HG03025 (cell line): Measurements from ENCODE around the gene NDUFS3.
"Not testable (repeated sequence)": the region's sequence is repeated elsewhere in the genome, so short reads cannot be mapped to it uniquely, and the experiment has no call there.

Experiments
- ATAC-seq: cut with Tn5 transposase; IDR thresholded peaks from one replicate; pipeline ENCODE4 v1.9.1; 2021; ENCODE audit warnings: mild to moderate bottlenecking, moderate library complexity; ENCODE audit not compliant: unreplicated experiment, low FRiP score

Gene NDUFS3

DNA sequence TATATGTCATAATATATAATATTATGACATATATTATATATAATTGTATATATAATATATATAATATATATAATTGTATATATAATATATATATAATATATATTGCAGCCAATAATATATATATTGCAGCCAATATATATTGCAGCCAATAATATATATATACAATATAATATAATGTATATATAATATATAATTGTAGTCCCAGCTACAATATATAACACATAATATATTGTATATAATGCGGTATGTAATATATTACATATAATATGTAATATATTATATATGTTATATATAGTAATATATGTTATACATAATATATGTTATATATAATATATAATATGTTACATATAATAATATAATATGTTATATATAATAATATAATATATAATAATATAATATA is 20.2 kb upstream of the NDUFS3 start:
- no peak for ATAC-seq

DNA sequence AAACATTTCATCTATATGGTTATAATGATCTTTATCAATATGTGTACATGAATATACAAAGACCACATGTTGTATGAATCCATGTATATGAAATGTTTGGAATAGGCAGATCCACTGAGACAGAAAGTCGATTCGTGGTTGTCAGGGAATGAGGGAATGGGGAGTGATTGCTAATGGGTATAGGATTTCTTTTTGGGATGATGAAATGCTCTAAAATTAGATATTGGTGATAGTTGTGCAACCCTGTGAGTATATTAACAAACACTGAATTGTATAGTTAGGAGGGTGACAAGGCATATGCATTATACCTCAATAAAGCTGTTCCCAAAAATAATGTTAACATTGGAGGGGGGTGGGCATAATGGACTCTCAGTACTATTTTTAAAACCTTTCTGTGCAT is 18.4 kb upstream of the NDUFS3 start:
- ATAC-seq = no peak

DNA sequence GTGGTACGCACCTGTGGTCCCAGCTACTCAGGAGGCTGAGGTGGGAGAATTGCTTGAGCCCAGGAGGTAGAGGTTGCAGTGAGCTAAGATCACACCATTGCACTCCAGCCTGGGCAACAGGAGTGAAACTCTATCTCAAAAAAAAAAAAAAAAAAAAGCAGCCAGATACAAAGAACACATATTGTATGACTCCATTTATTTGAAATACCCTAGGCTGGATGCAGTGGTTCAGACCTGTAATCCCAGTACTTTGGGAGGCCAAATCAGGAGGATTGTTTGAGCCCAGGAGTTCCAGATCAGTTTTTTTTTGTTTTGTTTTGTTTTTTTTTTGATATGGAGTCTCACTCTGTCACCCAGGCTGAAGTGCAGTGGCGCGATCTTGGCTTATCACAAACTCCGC is 16.5 kb upstream of the NDUFS3 start:
- ATAC-seq = not testable (repeated sequence)

DNA sequence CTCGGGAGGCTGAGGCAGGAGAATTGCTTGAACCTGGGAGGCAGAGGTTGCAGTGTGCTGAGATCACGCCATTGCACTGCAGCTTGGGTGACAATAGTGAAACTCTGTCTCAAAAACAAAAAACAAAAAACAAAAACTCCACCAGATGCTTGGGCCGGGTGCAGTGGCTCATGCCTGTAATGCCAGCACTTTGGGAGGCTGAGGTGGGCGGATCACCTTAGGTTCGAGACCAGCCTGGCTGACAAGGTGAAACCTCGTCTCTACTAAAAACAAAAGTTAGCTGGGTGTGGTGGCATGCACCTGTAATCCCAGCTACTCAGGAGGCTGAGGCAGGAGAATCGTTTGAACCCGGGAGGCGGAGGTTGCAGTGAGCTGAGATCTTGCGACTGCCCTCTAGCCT is 14.5 kb upstream of the NDUFS3 start:
- ATAC-seq = not testable (repeated sequence)

DNA sequence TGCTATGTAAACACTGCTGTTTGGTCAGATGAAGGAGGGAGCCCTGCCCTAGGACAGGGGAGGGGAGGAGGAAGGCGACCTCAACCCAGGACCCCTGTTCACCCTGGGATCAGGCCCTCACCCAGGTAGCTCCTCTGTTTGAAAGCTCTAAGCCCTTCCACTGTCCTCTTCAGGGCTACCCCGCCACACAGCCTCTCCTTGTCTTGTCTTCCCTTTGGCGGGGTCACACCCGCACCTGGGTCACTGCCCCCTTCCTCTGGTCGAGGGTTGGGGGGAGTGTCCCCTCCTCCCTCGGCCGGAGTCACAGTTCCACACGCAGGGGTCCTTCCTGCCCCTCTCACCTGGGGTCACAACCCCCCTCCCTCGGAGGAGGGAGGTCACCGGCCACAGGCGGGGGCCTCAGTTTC is 13.9 kb upstream of the NDUFS3 start:
- ATAC-seq = no peak

DNA sequence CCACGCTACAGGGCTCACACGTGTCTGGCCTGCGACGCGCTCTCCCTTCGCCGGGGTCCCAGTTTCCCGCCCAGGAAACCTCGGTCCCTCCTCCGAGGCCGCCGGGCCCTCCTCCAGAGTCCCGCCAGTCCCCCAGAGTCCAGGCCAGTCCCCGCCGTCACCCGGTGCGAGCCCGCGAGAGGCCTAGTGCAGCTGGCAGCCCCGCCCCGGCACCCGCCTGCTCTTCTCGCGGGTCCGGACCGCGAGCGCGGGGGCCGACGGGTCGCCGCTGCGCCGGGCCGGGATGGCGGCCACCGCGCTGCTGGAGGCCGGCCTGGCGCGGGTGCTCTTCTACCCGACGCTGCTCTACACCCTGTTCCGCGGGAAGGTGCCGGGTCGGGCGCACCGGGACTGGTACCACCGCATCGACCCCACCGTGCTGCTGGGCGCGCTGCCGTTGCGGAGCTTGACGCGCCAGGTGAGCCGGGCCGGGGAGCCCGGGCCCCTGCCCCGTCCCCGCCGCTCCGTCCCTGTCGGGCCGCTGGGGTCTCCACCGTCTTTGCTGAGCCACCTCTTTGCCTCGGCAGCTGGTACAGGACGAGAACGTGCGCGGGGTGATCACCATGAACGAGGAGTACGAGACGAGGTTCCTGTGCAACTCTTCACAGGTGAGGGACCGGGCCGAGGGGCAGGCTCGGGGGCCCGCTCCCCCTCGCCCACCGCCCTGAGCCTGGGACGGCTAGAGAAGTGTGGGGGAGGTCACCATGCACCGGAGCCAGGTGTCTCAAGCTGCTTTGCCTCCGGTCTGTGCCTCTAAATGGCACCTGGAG is 13.3 kb upstream of the NDUFS3 start, which contains the start of gene PTPMT1:
TSS of gene PTPMT1 (plus strand) at position 260 of the 809 bp plus-strand sequence. CDS start at position 284, 24 bp downstream.
- ATAC-seq = no peak

DNA sequence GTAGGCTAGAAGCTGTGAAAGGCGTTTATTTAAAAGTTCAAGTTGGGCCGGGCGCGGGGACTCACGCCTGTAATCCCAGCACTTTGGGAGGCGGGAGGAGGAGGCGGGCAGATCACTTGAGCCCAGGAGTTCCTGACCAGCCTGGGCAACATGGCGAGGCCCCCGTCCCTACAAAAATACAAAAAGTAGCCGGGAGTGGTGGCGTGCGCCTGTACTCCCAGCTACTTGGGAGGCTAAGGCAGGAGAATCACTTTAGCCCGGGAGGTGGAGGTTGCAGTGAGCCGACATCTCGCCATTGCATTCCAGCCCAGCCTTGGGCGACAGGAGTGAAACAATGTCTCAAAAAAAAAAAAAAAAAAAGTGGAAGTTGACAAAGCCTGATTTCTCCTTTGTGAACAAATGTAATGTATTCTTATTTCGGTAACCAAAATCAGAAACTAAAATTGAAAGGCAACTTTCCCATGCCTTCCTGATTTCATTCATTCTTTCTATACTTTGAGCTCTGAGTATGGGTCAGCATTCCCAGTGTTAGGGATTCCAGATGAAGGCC is 12.7 kb upstream of the NDUFS3 start:
- no peak for ATAC-seq

DNA sequence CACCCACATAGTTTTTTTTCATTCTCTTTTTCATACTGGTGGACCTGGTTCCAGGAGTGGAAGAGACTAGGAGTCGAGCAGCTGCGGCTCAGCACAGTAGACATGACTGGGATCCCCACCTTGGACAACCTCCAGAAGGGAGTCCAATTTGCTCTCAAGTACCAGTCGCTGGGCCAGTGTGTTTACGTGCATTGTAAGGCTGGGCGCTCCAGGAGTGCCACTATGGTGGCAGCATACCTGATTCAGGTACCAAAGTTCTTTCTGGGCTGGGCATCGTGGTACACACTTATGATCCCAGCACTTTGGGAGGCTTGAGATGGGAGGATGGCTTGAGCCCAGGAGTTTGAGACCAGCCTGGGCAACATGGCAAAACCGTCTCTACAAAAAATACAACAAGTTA is 9.2 kb upstream of the NDUFS3 start:
- ATAC-seq = no peak

DNA sequence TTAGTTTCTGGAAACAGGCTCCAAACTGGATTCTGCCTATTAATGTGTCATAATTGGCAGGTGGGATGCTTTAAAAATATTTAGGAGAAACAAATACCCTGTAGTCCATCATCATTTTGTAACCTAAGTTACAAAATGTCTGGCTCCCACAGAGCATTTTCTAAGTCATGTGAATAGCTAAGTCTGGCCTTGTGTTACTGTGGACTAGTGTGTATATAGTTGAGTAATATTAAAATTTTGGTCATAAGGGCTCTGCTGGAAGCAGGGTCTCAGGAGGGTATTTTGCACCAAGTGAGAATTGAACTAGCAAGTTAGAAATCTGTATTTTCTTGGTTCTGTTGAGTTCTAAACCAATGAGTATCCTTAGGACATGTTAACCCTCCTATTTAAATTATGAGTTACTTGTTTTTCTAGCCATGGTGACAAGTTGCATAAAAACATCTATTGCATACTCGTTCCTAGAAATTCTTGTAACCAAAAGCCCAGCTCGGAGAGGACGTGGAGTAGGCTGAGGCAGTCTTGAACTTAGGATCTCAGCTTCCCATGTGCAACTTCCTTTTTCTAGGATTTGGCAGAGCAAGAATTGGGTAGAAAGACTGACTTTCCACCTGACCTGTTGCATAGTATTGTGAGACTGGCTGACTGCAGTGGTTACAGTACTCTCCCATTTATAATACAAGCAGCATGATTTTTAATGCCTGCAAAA is 8.1 kb upstream of the NDUFS3 start:
- ATAC-seq = no peak

DNA sequence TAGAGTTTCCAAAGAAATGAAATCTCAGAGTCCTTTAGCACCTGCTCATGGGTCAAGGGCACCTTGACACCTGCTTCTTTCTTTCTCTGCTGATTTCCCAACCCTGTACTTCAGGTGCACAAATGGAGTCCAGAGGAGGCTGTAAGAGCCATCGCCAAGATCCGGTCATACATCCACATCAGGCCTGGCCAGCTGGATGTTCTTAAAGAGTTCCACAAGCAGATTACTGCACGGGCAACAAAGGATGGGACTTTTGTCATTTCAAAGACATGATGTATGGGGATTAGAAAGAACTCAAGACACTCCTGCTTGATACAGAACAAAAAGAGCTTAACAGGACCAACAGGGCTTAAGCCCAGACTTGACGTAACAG is 7.5 kb upstream of the NDUFS3 start:
- no peak for ATAC-seq

DNA sequence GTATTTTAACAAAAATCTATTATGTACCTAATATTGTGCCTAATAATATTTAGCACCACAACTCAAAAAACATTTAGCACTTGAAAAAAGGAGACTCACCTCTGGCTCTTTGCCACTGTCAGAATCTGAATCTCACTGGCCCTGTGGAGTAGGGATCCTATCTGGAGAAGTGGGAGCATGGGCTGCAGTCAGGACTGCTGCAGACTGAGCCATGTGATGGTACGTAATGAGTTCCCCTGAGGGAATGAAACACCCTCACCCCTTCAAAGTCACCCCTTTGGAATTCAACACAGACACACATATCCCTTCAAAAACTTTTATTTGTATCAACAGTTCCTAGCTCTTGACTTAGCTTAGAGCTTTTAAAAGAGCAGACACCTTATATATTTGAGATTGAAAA is 7.0 kb upstream of the NDUFS3 start:
- no peak for ATAC-seq

DNA sequence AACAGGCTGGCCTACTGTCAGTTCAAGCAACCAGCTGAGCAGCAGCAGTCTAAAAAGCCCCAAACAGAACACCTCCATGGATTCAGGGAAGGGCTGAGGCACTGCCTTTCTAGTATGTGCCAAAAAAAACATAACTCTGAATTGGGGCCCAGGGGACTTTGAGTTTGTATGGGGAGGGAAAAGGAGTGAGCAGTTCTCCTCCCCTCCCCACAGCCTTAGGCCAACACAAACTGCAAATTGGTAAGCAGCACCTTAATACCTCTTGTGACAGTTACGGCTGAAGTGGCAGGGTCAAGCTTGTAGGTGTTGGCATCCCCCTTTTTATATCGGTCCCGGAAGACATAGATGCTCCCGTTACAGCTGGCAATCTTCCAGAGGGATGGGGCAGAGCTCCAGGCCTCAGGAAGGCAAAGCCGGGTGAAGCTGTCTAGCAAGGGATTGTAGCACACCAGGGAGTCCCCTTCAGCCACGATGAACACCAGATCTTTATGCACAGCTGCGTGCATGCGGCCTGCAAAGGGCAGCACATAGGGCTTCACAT is 6.1 kb upstream of the NDUFS3 start:
- ATAC-seq = no peak

DNA sequence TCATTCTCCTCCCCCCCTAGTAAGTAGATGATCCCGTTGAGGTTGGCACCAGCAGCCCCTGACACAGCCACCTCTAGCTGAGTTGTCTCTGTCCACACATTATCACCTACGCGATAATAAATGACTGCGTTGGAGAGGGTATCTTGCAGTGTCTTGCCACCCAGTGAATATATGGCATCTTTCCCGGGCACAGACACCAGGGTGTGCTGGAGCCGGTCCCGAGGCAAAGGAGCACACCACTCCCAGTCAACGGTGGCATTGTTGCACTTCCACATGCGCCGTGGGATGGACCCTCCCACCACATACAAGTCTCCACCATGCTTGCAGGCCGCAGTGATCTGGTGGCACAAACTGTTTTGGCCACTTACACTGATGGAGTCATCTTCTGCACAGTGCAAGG is 5.6 kb upstream of the NDUFS3 start:
- no peak for ATAC-seq

DNA sequence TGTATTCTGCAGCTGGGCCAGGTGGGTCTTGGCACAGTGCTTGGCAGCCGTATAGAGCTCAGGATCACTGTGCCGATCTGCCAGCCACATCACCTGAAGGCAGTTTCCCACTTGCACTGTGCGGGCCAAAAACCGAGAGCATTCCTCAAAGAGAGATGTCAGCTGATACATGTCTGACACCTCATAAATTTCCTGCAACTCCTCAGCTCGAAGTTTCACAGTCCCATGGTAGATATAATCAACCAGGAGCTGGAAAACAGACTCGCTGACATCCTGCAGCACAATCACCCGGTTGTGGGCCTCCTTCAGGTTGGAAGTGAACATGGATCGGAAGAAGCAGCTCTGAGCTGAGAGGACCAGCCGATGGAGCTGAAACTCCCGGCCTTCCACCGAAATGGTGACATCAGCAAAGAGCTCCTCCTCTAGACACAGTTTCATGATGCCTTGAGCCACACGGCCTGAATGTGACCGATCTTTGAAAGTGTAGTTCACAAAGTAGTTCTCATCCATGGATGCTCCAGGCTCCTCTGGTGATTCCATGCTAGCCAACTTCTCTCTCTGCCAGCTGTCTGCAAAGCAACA is 1.3 kb upstream of the NDUFS3 start:
- no peak for ATAC-seq

DNA sequence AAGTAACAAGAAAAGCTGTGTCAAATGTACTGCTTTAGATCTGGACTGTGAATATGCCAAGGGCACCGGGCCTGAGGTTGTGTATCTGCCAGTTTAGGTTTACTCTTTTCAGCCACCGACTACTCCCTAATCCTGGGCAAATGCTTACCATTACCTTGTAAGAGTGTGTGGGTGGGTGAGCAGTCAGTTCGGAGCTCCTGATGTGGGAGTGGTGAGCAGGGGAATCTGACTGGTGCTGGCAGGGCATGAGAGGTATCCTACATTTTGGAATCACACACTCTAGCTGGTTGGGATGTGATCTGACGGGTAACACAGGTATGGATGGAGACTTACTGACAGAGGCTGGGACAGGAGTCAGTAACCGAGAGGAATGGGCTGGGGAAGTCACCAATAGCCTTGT is 5.0 kb downstream of the NDUFS3 start:
- no peak for ATAC-seq

DNA sequence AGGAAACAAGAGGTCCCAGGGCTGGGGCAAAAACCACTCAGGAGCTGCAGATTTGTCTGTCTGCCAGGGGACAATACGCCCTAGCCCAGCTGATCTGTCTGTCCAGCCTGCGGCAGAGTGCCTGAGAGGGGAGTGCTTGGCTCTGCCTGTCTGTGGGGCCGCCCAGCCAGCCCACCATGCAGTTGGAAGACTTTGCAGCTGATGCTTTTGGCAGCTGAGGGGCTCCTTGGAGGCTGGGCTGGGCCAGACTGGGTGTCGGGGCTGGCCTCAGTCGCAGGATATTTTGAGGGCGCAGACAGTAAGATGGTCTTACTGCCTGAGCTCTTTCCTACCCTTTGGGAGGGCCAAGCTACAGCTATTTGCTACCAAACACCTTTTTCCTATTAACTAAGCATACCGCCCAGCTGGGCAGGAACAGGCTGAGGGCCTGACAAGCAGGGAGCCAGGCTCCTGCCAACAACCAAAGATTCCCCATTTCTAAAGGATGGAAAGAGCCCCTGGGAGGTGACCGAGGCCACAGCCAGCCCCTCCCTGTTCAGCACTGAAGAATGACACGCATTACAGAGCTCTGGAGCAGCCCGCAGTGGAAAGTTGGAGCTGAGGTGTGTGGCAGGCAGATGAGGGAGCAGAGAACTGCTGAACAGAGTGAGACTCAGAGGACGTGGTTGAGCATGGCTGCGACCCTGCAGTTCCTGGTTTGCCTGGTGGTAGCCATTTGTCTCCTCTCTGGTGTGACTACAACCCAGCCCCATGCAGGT is 7.4 kb downstream of the NDUFS3 start, which contains the start of gene FAM180B:
TSS of gene FAM180B (plus strand) at position 581 of the 758 bp plus-strand sequence. CDS start at position 672, 91 bp downstream.
- no peak for ATAC-seq

DNA sequence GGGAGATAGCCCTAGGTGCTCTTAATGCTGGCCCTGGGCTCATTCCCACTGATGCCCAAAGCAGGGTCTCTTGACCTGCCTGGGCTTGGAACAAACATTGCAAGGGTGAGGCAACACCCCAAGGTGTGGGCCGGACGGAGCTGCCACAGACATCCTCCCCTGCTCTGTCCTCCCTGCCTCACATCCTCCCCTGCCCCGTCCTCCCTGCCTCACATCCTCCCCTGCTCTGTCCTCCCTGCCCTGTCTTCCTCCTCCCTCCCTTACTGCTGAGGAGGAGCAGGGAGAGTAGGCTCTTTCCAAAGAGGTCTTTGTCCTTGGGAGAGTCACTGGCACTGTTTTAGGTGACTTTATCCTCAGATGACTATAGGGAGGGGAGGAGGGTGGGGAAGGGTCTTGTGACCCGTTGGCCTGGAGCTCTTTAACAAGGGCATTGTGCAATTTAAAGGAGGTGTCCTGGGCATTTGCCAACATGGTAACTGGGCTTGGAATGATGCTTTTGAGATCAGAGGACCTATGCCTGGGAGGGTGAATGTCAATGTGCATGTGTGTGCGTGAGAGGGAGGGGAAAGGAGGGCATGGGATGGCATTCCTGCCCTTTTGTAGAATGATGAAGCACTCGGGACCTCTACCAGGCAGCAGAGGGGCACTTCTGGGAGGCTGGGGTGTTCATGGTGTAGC is 8.3 kb downstream of the NDUFS3 start:
- ATAC-seq = no peak

DNA sequence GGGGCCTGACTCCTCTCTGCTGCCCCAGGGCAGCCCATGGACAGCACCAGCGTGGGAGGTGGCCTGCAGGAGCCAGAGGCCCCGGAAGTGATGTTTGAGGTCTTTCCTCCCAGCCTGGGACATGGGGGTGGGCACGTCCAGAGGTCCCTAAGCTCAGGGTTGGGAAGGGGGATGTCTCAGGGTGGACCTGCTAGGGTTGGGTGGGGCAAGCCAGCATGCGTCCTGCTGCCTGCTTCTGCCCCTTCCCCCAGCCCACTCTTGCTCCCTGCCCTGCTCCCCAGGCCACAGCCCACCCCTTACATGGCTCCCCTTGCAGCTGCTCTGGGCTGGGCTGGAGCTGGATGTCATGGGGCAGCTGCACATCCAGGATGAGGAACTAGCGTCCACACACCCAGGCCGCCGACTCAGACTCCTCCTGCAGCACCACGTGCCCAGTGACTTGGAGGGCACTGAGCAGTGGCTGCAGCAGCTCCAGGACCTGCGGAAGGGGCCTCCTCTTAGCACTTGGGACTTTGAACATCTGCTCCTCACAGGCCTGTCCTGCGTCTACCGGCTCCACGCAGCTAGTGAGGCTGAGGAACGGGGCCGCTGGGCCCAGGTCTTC is 9.0 kb downstream of the NDUFS3 start:
- ATAC-seq = no peak

DNA sequence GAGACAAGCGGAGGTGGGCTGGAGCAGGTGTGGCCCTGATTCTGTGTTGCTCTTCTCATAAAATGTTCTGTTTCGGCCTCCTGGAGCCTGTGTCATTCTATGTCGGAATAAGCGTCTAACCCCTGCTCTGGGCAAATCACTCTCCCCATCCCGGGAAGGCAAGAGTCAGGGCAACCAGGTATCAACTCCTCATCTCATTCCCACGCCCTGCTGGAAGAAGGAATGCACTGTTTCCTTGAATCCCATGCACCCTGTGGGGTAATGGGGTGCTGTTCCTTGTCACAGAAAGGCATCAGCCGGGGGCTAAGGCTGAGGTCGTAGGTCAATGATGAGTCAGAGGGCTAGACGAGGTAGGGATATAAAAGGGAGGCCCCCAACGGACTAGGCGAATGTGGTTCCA is 10.2 kb downstream of the NDUFS3 start:
- ATAC-seq = no peak
